ENCODE measurements around the gene SLC35F6. TPM values are rescaled to one million over a fixed set of nuclear protein-coding genes. Genes with fewer than 3 reads are reported as not detected.
"Not testable (repeated sequence)": the region's sequence is repeated elsewhere in the genome, so short reads cannot be mapped to it uniquely, and the experiment has no call there.

SLC35F6 gene
- total RNA-seq, 2 donors from 2014 or later: 5.1 to 8.6 TPM

DNA sequence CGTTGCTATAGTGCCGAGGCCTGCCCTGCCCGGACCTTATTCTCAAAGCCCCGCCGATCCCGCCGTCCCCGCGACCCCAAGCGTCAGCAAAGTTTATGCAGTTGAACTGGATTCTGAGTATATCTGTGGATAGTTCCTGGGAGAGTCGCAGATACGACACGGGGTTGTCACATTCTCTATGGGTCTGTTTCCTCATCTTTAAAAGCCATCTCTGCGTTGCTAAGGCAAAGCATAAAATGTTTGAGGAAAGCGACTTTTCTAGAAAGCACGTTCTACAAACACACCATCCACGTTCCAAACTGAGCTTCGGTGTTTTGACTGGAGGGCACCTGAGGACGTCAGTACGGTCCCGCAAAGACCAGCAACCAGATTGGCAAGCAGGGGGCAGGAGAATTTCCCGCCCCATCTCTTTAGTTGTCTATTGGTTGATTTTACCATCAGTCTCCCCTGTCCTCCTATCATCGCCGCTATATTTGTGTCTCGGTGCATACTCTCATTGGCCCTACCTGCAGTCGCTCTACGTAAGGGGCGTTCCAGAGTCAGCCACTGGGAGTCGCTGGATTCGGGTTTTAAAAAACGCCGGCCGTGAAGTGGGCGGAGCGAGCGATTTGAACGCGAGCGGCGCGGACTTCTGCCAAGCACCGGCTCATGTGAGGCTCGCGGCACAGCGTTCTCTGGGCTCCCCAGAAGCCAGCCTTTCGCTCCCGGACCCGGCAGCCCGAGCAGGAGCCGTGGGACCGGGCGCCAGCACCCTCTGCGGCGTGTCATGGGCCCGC, 21.5 kb downstream of the SLC35F6 start, which contains the start of gene CENPA:
CENPA (plus strand) TSS at position 626 of the 776 bp plus-strand sequence; CDS start at position 767, 141 bp downstream.
- Mint-ChIP-seq H3K9me3 (peaks cover 0 to 7% of the 10 kb centered on the region in 2 donors), H3K36me3 (peaks cover 23 to 36% of the 10 kb centered on the region in 2 donors), H3K27ac (peak within 1 kb of the TSS; percentile 54 to 85)
- DNase-seq (ENCODE audit: low spot score in 2 of 2) (peak; percentile 92 to 95), ATAC-seq (peak; percentile 99 to 100)

DNA sequence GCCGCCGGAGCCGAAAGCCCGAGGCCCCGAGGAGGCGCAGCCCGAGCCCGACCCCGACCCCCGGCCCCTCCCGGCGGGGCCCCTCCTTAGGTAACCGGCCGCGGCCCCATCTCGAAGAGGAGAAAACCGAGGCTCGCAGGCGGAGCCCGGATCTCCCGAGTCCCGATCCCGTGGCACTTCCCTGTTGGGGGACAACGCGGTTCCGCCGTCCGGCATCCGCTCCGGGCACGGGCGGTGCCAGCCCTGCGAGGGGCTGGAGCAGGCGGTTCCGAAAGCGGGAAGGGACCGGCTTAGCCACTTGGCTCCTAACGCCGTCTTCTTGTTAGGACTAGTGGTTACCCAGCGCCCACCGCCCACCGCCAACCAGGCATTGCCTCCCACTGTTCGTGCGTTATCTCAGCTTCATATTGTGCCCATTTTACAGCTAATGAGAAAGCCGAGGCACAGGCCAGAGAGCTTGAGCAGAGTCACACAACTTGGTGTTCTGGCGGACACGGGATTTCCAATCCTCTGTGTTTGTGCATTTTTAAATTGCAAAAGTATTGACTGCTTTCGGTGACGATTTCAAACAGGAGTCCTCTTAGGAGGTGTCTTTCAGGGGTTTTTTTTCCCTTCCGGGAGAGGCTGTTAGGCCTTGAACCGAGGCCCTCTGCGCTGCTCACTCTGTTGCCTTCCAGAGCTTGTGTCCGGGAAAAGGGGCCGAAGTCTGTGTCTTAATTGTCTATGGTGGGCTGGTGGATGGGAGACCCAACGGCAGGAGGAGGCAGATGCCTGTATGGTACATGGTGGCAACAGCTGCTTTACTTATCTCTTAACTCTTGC, 22.3 kb downstream of the SLC35F6 start:
- peak overlapping the region; percentile 54 to 85 for H3K27ac Mint-ChIP-seq
- DNase-seq (ENCODE audit: low spot score in 2 of 2) (peak in 1 of 2 donors; percentile 36), ATAC-seq (peak; percentile 10 to 27)
- peaks cover 0 to 12% of the 10 kb centered on the region in 2 donors for H3K9me3 Mint-ChIP-seq
- H3K36me3 Mint-ChIP-seq: peaks cover 23 to 44% of the 10 kb centered on the region in 2 donors

DNA sequence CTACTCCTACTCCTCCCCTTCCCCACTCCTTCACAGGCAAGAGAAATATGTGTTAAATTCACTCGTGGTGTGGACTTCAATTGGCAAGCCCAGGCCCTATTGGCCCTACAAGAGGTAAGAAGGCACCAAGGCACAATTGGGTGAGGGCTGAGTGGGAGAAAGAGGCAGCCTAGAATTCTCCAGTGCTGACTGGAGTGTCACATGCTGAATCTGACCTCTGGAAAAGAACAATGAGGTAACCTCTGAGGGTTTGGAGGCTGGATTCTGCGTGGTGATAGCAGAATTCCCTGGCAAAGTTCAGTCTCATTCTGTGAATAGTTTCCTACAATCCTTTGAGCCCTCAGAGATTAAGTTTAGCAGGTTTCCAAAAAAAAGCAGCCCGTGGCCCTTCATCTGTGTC, 28.6 kb downstream of the SLC35F6 start:
- no peak for DNase-seq (ENCODE audit: low spot score in 2 of 2)
- Mint-ChIP-seq H3K36me3 (peaks cover 18 to 80% of the 10 kb centered on the region in 2 donors), H3K9me3 (peaks cover 0 to 12% of the 10 kb centered on the region in 2 donors), H3K27ac (peak overlapping the region in 1 of 2 donors; percentile 40)
- no peak for ATAC-seq

DNA sequence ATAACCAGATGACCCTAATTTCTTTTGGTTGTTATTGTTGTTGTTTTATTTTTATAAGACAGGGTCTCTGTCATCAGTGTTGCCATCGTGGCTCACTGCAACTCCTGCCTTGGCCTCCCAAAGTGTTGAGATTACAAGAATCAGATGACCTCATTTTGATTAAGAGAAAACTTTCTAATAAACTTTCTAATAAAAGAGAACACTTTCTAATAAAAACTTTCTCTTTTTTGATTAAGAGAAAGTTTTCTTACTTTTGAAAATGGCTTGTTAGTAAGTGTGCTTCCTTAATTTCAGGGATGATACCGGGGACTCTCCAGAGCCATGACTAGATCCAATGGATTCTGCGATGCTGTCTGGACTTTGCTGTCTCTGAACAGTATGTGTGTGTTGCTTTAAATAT, 29.4 kb downstream of the SLC35F6 start:
- no peak for ATAC-seq
- peaks cover 10 to 72% of the 10 kb centered on the region in 2 donors for H3K36me3 Mint-ChIP-seq
- no peak overlapping the region for H3K27ac Mint-ChIP-seq
- no peak for DNase-seq (ENCODE audit: low spot score in 2 of 2)
- H3K9me3 Mint-ChIP-seq: peaks cover 0 to 12% of the 10 kb centered on the region in 2 donors

DNA sequence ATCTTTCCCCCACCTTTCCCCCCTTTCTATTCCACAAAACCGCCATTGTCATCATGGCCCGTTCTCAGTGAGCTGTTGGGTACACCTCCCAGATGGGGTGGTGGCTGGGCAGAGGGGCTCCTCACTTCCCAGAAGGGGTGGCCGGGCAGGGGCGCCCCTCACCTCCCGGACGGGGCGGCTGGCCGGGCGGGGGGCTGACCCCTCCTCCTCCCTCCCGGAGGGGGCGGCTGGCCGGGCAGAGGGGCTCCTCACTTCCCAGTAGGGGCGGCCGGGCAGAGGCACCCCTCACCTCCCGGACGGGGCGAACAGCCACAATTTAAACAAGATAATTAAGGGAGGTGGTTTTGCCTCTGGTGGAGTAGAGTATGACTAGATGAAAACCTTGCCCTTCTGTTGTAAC, 31.1 kb downstream of the SLC35F6 start:
- not testable (repeated sequence) for DNase-seq (ENCODE audit: low spot score in 2 of 2); ATAC-seq; H3K9me3 Mint-ChIP-seq; H3K27ac Mint-ChIP-seq
- H3K36me3 Mint-ChIP-seq: peaks cover 7 to 56% of the 10 kb centered on the region in 2 donors

DNA sequence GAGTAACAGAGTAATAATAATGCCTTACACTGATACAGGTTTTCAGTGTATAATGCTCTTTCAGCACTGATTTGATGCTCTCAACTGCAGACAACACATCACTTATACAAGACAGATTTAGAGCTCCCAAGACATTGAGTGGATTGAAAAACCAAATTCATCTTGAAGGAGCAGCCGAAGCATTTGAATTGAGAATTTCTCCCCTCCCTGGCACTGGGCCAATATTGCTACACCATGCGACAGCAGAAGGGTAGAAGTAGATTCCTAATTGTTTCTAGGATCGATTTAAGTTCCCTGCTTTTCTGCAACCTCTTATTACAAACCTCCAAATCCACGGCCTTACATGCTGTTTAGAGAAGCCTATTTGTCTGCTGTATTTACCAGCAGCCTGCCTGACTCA, 37.2 kb downstream of the SLC35F6 start:
- no peak for ATAC-seq
- H3K9me3 Mint-ChIP-seq: no peaks in the 10 kb centered on the region
- no peak overlapping the region for H3K27ac Mint-ChIP-seq
- DNase-seq (ENCODE audit: low spot score in 2 of 2): no peak
- H3K36me3 Mint-ChIP-seq: peaks cover 0 to 23% of the 10 kb centered on the region in 2 donors

DNA sequence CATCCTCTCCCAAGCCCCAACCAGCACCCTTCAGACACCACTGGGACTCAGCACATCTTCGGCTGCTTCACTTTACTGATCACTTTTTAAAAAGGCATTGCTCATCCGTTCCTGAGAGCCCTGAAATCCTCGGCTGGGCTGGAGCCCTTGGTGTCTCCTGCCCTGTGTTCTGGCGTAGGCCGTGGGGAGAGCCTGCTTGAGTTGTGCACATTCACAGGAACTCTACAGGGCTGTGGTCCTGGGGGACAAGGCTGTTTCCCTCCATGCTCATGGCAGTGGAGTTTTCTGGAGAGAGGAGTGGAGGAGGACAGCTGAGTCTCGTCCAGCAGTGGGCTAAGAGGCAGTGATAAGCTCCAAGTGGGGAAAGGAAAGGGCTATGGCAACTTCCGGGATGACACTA, 37.7 kb downstream of the SLC35F6 start:
- Mint-ChIP-seq H3K27ac (peak overlapping the region in 1 of 2 donors; percentile 4), H3K36me3 (peaks cover 0 to 19% of the 10 kb centered on the region in 2 donors), H3K9me3 (no peaks in the 10 kb centered on the region)
- ATAC-seq (no peak), DNase-seq (ENCODE audit: low spot score in 2 of 2) (no peak)

DNA sequence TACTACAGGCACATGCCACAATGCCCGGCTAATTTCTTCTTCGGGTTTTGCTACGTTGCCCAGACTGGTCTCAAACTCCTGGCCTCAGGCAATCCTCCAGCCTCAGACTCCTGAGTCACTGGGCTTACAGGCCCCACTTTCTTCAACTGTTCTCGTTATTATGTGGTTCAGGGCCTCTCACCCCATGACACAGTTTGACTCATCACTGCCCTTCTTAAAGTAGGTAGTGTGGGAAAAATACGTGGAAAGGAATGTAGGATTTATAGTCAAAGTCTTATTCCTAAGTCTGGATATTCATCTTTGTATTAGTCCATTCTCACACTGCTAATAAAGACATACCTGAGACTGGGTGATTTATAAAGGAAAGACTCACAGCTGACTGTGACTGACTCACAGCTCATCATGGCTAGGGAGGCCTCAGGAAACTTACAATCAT, 41.2 kb downstream of the SLC35F6 start:
- DNase-seq (ENCODE audit: low spot score in 2 of 2): no peak
- no peak overlapping the region for H3K27ac Mint-ChIP-seq
- peaks cover 0 to 11% of the 10 kb centered on the region in 2 donors for H3K36me3 Mint-ChIP-seq
- ATAC-seq: peak in 1 of 2 donors; percentile 56
- no peaks in the 10 kb centered on the region for H3K9me3 Mint-ChIP-seq

DNA sequence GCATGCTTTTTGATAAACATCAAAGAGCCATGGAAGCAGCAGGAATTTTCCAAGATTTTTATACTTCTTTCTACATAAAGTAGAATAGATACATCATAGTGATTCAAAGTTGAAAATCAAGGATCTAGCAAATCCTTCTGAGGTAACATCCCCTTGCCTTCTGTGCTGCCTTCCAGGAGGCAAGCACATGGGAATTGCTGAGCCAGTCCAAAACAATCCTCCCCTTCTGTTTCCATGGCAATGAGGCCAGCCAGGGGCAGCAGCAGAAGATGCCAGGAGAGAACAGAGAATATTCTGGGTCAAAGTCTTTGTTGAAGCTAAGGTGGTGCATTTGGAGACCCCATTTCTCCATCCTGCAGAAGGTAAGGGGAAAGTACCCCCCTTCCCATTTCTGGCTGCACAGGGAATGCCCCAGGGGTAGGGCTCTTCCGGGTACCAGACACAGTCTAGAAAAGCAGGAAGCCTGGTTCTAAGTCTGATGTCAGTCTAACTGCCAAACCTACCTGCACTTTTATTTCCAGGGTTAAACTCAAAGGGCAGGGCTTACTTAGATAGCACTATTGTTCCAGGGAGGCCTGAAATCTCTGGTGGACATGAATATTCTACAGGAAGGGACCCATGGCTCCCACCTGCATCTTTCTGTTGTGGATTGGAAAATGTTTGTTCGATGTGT, 43.8 kb downstream of the SLC35F6 start:
- no peak for ATAC-seq

DNA sequence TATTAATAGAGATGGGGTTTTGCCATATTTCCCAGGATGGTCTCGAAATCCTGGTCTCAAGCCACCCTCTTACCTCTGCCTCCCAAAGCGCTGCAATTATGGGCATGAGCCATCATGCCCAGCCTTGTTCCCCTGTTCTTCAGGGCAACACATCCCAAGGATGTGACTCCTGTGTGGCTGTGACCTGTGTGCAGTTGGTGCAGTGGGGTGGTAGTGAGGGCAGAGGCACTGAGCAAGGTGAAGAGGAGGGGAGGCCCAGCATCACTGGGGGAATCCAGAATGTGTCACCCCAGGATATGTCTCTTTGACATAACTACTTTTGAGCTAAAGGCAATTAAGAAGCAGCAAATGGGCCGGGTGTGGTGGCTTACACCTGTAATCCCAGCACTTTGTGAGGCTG, 45.1 kb downstream of the SLC35F6 start:
- H3K27ac Mint-ChIP-seq: no peak overlapping the region
- DNase-seq (ENCODE audit: low spot score in 2 of 2) (no peak), ATAC-seq (peak in 1 of 2 donors; percentile 82)
- H3K36me3 Mint-ChIP-seq: no peaks in the 10 kb centered on the region
- no peaks in the 10 kb centered on the region for H3K9me3 Mint-ChIP-seq

More for the DNA sequence above, 43.8 kb downstream of the SLC35F6 start:
- H3K27ac Mint-ChIP-seq: peak overlapping the region in 1 of 2 donors; percentile 27
- no peaks in the 10 kb centered on the region for H3K9me3 Mint-ChIP-seq
- no peaks in the 10 kb centered on the region for H3K36me3 Mint-ChIP-seq
- DNase-seq (ENCODE audit: low spot score in 2 of 2): no peak

DNA sequence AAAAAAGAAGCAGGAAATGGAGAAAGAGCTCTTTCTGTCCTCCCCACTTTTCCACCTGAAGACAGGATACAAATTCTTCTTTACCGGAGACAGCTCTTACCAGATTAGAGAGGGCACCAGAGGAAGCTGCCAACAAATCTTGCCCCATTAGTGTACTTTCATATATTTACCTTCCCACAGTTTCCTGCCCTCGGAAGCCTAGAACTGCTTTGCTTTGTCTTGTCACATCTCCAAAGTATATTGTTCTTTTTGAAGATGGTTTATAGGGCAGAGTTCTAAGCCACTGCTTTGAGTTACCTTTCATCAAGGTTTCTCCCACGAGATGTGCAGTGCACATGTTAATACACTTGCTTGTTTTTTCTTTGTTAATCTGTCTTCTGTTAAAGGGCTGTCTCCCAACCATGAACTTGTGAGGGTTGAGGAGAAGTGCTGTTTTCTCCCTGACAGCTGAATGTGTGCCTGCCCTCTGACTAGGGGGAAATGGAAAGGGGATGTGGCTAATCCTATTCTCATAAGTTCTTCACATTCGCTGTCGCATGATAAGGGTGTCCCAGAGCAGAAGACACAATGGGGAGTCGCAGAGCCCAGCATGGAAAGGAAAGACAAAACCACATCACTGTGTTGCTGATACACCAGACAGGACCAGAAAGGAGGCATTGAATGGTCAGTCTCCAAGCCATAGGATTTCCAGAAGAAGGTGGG, 45.9 kb downstream of the SLC35F6 start:
- no peak for ATAC-seq
- Mint-ChIP-seq H3K27ac (peak overlapping the region in 1 of 2 donors; percentile 24), H3K36me3 (no peaks in the 10 kb centered on the region), H3K9me3 (no peaks in the 10 kb centered on the region)
- DNase-seq (ENCODE audit: low spot score in 2 of 2): no peak

DNA sequence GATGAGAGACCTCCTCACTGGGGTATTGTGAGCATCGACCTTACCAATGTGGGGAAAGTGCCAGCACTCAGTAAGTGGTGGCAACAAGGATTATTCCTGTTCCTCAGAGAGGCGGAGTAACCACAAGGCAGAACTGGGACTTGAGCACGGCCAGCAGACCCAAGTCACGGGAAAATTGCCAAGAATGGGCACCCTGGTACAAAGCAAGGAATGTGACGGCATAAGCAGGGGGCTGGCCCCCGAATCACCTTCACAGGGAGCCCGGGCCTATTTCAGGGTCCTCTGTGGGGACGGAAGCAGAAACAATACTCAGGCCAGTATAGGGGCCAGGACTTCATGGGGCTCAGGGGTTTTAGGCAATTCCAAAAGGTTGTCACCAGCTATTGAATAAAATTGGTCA, 47.2 kb downstream of the SLC35F6 start:
- Mint-ChIP-seq H3K36me3 (no peaks in the 10 kb centered on the region), H3K27ac (no peak overlapping the region), H3K9me3 (no peaks in the 10 kb centered on the region)
- no peak for ATAC-seq
- DNase-seq (ENCODE audit: low spot score in 2 of 2): no peak

DNA sequence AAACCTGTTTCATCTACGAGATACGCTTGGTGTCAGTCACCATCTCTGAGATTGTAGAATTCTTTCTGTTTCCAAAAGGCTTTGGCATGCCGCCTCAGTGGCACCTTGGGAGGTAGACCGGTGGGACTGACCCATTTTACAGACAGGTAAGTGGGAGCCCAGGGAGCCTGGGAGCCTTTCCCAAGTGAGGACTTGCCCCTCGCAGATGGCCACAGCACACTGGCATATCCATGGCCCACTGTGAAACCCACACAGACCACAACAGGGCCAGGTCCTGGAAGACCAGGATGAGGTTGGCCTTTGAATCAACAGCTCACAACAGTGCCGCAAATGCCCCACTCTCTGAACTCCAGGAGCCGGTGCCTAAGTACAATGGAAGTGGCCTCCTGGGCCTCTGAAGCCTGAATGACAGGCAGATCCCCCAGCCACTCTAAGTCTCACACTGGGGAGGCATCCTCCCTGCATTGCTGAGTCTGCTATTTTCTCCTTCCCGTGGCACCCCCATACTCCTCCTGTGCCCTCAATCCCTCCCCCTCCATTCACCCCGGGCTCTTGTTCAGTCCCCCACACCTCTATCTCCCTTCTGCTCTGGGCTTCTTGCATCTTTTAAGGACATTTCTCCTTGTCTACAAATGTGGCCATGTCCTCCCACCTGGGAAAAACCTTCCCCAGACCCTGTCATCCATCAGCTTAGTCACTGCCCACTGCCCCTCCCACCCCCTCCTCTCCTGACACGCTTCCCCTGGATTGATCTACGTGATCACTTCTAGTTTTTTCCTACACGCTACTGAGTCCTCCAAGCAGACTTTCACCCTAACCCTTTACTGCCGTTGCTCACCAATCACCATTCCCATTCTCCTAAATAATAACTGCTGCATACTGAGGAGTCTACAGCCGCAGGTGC, 48.0 kb downstream of the SLC35F6 start:
- Mint-ChIP-seq H3K27ac (no peak overlapping the region), H3K9me3 (no peaks in the 10 kb centered on the region), H3K36me3 (no peaks in the 10 kb centered on the region)
- ATAC-seq (no peak), DNase-seq (ENCODE audit: low spot score in 2 of 2) (no peak)

DNA sequence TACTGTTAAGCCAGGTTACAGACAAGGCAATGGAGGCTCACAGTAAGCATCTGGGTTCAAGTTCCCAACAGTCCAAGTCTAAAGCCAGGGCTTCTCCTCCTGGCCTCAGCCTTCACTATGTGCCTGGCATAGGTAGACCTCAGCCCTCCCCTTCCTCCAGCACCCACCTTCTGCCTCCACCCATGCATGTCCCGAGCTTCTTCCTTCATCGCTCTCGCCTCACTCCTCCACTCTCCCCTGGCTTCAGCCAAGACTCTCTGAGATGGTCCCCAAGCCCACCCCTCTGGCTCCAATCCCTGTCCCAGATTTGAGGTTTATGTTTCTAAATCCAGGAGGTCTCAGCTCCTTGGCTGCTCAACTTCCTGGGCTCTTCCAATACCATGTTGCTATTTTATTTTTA, 48.6 kb downstream of the SLC35F6 start:
- DNase-seq (ENCODE audit: low spot score in 2 of 2) (no peak), ATAC-seq (no peak)
- no peak overlapping the region for H3K27ac Mint-ChIP-seq
- no peaks in the 10 kb centered on the region for H3K36me3 Mint-ChIP-seq
- no peaks in the 10 kb centered on the region for H3K9me3 Mint-ChIP-seq

DNA sequence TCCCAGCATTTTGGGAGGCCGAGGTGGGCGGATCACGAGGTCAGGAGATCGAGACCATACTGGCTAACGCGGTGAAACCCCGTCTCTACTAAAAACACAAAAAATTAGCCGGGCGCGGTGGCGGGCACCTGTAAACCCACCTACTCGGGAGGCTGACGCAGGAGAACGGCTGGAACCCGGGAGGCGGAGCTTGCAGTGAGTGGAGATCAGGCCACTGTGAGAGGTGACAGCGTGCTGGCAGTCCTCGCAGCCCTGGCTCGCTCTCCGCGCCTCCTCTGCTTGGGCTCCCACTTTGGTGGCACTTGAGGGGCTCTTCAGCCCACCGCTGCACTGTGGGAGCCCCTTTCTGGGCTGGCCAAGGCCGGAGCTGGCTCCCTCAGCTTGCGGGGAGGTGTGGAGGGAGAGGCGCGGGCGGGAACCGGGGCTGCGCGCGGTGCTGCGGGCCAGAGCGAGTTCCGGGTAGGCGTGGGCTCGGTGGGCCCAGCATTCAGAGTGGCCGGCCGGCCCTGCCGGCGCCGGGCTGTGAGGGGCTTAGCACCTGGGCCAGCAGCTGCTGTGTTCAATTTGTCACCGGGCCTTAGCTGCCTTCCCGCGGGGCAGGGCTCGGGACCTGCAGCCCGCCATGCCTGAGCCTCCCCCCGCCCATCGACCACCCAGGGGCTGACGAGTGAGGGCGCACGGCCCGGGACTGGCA, 50.1 kb downstream of the SLC35F6 start:
- not testable (repeated sequence) for H3K36me3 Mint-ChIP-seq; ATAC-seq; H3K9me3 Mint-ChIP-seq; DNase-seq (ENCODE audit: low spot score in 2 of 2); H3K27ac Mint-ChIP-seq

Measured in activated naive CD4-positive, alpha-beta T cell treated with anti-CD3 and anti-CD28 coated beads, Interleukin-2, amount 50 U/mL, for 72 hours (primary cell).